Measurements from ENCODE around the gene ANKS6.

The ANKS6 gene

GRCh38 chr9:98790842-98791607 is 5.3 kb downstream of the ANKS6 start:
- Mint-ChIP-seq H3K9me3 (no peaks in the 10 kb centered on the region), H3K27ac (no peak overlapping the region), H3K36me3 (ENCODE audit: low read depth) (peaks cover 39% of the 10 kb centered on the region), H3K4me3 (no peak overlapping the region), H3K27me3 (no peaks in the 10 kb centered on the region), H3K4me1 (ENCODE audit: low read depth) (peaks cover 34% of the 10 kb centered on the region)
- peak; percentile 78 for DNase-seq

GRCh38 chr9:98790134-98790841 is 6.1 kb downstream of the ANKS6 start:
- Mint-ChIP-seq H3K4me3 (no peak overlapping the region), H3K4me1 (ENCODE audit: low read depth) (peaks cover 29% of the 10 kb centered on the region)

GRCh38 chr9:98789483-98790133 is 6.7 kb downstream of the ANKS6 start:
- H3K27ac Mint-ChIP-seq: no peak overlapping the region
- no peaks in the 10 kb centered on the region for H3K27me3 Mint-ChIP-seq
- DNase-seq: no peak
- peaks cover 22% of the 10 kb centered on the region for H3K4me1 Mint-ChIP-seq (ENCODE audit: low read depth)
- H3K9me3 Mint-ChIP-seq: no peaks in the 10 kb centered on the region
- no peak overlapping the region for H3K4me3 Mint-ChIP-seq
- peaks cover 50% of the 10 kb centered on the region for H3K36me3 Mint-ChIP-seq (ENCODE audit: low read depth)

More at GRCh38 chr9:98790134-98790841, 6.1 kb downstream of the ANKS6 start:
- peaks cover 44% of the 10 kb centered on the region for H3K36me3 Mint-ChIP-seq (ENCODE audit: low read depth)
- no peak for DNase-seq
- no peak overlapping the region for H3K27ac Mint-ChIP-seq
- H3K27me3 Mint-ChIP-seq: no peaks in the 10 kb centered on the region
- no peaks in the 10 kb centered on the region for H3K9me3 Mint-ChIP-seq

- Mint-ChIP-seq H3K4me1 (ENCODE audit: low read depth) (peaks cover 17% of the 10 kb centered on the region), H3K9me3 (no peaks in the 10 kb centered on the region), H3K36me3 (ENCODE audit: low read depth) (peaks cover 67% of the 10 kb centered on the region), H3K4me3 (no peak overlapping the region), H3K27ac (no peak overlapping the region), H3K27me3 (no peaks in the 10 kb centered on the region)
- DNase-seq: no peak
These were observed 8.5 kb downstream of the ANKS6 start for GRCh38 chr9:98787766-98788335.

GRCh38 chr9:98786750-98787510 is 9.4 kb downstream of the ANKS6 start:
- no peak for DNase-seq
- Mint-ChIP-seq H3K36me3 (ENCODE audit: low read depth) (peaks cover 75% of the 10 kb centered on the region), H3K27ac (no peak overlapping the region), H3K9me3 (no peaks in the 10 kb centered on the region), H3K27me3 (no peaks in the 10 kb centered on the region), H3K4me3 (no peak overlapping the region), H3K4me1 (ENCODE audit: low read depth) (peaks cover 11% of the 10 kb centered on the region)

GRCh38 chr9:98784831-98785806 is 11.2 kb downstream of the ANKS6 start:
- Mint-ChIP-seq H3K27me3 (no peaks in the 10 kb centered on the region), H3K4me1 (ENCODE audit: low read depth) (no peaks in the 10 kb centered on the region), H3K27ac (no peak overlapping the region), H3K4me3 (no peak overlapping the region), H3K36me3 (ENCODE audit: low read depth) (peaks cover 79% of the 10 kb centered on the region), H3K9me3 (no peaks in the 10 kb centered on the region)
- no peak for DNase-seq

- Mint-ChIP-seq H3K27ac (no peak overlapping the region), H3K4me1 (ENCODE audit: low read depth) (no peaks in the 10 kb centered on the region), H3K9me3 (no peaks in the 10 kb centered on the region), H3K36me3 (ENCODE audit: low read depth) (peaks cover 67% of the 10 kb centered on the region), H3K4me3 (no peak overlapping the region), H3K27me3 (no peaks in the 10 kb centered on the region)
- no peak for DNase-seq
These were observed 12.7 kb downstream of the ANKS6 start for GRCh38 chr9:98783518-98784226.

- H3K4me3 Mint-ChIP-seq: no peak overlapping the region
- H3K4me1 Mint-ChIP-seq (ENCODE audit: low read depth): no peaks in the 10 kb centered on the region
- no peak for DNase-seq
- H3K9me3 Mint-ChIP-seq: no peaks in the 10 kb centered on the region
- no peaks in the 10 kb centered on the region for H3K27me3 Mint-ChIP-seq
- peaks cover 64% of the 10 kb centered on the region for H3K36me3 Mint-ChIP-seq (ENCODE audit: low read depth)
- no peak overlapping the region for H3K27ac Mint-ChIP-seq
These were observed 14.6 kb downstream of the ANKS6 start for GRCh38 chr9:98781588-98782383.

- no peak for DNase-seq
- H3K27me3 Mint-ChIP-seq: no peaks in the 10 kb centered on the region
- no peaks in the 10 kb centered on the region for H3K4me1 Mint-ChIP-seq (ENCODE audit: low read depth)
- peaks cover 62% of the 10 kb centered on the region for H3K36me3 Mint-ChIP-seq (ENCODE audit: low read depth)
- no peak overlapping the region for H3K4me3 Mint-ChIP-seq
- no peak overlapping the region for H3K27ac Mint-ChIP-seq
- no peaks in the 10 kb centered on the region for H3K9me3 Mint-ChIP-seq
These were observed 16.2 kb downstream of the ANKS6 start for GRCh38 chr9:98780059-98780749.

- H3K4me3 Mint-ChIP-seq: no peak overlapping the region
- H3K4me1 Mint-ChIP-seq (ENCODE audit: low read depth): no peaks in the 10 kb centered on the region
- DNase-seq: no peak
- peaks cover 61% of the 10 kb centered on the region for H3K36me3 Mint-ChIP-seq (ENCODE audit: low read depth)
- H3K27me3 Mint-ChIP-seq: no peaks in the 10 kb centered on the region
- no peaks in the 10 kb centered on the region for H3K9me3 Mint-ChIP-seq
- H3K27ac Mint-ChIP-seq: no peak overlapping the region
These were observed 17.4 kb downstream of the ANKS6 start for GRCh38 chr9:98778711-98779530.

GRCh38 chr9:98778251-98778650 is 18.1 kb downstream of the ANKS6 start:
- H3K36me3 Mint-ChIP-seq (ENCODE audit: low read depth): peaks cover 61% of the 10 kb centered on the region
- H3K27ac Mint-ChIP-seq: no peak overlapping the region
- H3K9me3 Mint-ChIP-seq: no peaks in the 10 kb centered on the region
- no peaks in the 10 kb centered on the region for H3K4me1 Mint-ChIP-seq (ENCODE audit: low read depth)
- no peaks in the 10 kb centered on the region for H3K27me3 Mint-ChIP-seq
- H3K4me3 Mint-ChIP-seq: no peak overlapping the region
- DNase-seq: no peak
